Measurements from ENCODE around the gene VWA3A. TPM values are rescaled to one million over a fixed set of nuclear protein-coding genes. Genes with fewer than 3 reads are reported as not detected.
"Not testable (repeated sequence)": the region's sequence is repeated elsewhere in the genome, so short reads cannot be mapped to it uniquely, and the experiment has no call there.

The VWA3A gene, protein sequence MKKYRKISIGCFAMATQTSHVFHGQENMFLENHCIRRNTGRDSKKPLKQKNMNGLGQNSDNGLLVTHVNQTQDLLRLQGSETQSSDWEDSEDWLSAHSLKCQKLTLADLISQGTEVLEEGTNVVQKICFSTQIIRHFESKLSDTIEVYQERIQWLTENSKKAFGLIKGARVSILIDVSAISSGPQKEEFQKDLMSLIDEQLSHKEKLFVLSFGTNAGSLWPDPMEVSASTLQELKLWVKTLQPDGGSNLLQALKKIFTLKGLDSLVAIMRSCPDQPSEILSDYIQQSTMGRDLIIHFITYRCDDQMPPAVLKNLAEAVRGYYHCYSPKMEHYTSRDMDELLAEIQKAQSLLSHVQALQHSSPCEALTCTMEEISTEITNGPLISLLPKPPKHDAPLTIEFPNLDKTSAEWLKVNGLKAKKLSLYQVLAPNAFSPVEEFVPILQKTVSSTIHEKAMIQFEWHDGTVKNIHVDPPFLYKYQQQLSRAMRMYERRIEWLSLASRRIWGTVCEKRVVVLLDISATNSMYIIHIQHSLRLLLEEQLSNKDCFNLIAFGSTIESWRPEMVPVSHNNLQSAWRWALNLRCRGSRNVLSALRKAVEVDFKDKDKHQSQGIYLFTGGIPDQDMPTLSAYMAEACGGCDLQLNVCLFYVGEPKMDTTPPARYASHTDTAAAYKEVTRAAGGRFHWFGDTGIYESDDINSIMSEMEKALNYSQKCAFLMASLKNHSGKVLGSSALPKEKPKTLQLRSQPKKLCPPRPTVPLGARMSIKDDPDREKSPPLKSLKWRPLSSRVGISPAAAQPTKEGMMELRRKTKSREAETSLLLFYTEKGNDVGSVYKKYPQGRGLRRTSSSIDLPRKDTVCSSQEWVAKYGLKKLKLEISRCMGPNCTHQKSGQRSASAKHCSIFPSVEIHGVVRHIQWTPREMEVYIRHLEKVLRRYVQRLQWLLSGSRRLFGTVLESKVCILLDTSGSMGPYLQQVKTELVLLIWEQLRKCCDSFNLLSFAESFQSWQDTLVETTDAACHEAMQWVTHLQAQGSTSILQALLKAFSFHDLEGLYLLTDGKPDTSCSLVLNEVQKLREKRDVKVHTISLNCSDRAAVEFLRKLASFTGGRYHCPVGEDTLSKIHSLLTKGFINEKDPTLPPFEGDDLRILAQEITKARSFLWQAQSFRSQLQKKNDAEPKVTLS
- 0.10 TPM in 1 of 2 replicates, not detected in the other for total RNA-seq

DNA sequence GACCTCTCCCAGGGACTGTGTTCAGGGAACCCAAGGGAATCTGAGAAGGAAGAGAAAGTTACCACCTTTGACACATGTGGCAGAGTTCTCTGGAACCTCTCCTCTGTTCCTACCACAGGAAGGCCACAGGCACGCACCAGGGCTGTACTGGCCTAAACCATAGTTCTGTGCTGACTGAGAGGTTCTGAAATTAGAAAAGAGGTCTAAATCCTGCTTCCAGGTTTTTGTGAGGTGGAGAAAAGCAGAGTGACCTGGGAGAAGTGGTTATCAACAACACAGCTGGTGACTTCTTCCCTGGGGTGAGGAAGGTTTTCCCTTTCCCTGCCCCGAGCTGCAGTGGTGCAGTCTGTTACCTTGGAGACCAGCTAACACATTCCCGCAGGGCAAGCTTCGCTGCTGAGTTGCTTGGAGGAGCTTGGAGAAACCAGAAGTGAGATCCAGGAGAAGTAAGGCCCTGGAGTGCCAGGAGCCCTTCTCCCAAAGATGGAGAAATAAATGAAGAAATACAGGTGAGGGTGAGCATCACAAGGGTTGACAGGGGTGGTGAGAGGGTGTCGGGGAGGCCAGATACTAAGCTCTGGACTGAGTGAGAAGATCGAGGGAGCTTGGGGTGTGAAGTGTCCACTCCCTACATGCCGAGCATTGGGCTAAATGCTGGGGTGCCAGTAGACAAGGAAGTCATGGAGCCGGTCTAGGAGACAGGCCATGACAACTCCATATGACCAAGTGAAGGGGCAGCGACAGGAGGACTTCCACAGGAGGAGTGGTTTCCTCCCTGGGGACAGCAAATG, at the start of gene VWA3A:
TSS of gene VWA3A (plus strand) at position 399 of the 791 bp plus-strand sequence. CDS start at position 496, 97 bp downstream.
- peak; percentile 70 for DNase-seq (ENCODE audit: low read depth)

DNA sequence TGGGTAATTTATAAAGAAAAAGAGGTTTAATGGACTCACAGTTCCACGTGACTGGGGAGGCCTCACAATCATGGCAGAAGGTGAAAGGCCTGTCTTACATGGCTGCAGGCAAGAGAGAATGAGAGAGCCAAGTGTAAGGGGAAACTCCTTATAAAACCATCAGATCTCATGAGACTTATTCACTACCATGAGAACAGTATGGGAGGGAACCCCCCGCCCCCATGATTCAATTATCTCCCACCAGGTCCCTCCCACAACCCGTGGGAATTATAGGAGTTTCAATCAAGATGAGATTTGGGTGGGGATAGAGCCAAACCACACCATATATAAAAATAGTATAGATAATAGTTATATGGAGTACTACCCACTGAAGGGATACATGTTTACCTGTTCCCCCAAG, 48.5 kb upstream of the VWA3A start:
- not testable (repeated sequence) for DNase-seq (ENCODE audit: low read depth)

DNA sequence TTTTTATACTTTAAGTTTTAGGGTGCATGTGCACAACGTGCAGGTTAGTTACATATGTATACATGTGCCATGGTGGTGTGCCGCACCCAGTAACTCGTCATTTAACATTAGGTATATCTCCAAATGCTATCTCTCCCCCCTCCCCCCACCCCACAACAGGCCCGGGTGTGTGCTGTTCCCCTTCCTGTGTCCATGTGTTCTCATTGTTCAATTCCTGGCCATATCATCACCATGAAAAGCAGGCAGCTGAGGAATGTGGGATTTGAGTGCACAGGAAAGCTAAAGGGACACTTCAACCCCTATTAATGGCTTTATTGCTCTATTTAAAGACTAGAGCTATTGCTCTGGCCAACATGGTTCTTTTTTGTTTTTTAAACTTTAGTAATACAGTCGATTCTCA, 46.5 kb upstream of the VWA3A start:
- DNase-seq (ENCODE audit: low read depth), result not testable (repeated sequence)

DNA sequence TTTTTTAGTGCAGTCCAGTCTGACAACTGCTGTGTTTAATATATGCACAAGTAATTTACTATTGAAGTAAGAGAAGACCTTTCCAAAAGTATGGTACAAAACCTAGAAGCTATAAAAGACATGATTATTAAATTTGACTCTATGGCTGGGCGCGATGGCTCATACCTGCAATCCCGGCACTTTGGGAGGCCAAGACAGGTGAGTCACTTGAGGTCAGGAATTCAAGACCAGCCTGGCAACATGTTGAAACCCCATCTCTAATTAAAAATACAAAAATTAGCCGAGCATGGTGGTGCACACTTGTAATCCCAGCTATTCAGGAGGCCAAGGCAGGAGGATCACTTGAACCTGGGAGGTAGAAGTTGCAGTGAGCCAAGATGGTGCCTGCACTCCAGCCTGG, 41.4 kb upstream of the VWA3A start:
- DNase-seq (ENCODE audit: low read depth), result no peak

DNA sequence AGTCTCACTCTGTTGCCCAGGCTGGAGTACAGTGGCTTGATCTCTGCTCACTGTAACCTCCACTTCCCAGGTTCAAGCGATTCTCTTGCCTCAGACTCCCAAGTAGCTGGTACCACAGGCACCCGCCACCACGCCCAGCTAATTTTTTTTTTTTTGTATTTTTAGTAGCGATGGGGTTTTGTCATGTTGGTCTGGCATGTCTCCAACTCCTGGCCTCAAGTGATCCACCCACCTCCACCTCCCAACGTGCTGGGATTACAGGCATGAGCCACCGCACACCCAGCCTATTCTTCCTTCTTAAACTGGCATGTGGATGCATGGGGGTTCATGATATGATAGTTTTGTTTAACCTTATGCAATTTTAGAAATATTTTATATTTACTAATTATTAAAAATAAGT, 39.4 kb upstream of the VWA3A start:
- DNase-seq (ENCODE audit: low read depth), result no peak

DNA sequence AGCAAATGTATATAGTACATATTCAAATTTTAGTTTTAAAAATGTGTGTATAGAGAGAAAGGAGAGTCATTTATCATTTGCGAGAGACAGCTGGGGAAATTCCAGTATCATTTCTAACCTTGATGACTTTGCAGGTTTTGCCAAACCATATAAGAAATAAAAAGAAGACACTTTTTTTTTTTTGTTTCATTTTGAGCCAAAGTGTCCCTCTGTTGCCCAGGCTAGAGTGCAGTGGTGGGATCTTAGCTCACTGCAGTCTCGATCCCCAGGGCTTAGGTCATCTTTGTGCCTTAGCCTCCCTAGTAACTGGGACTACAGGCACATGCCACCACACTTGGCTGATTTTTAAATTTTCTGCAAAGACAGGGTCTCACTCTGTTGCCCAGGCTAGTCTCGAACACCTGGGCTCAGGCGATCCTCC, 38.4 kb upstream of the VWA3A start:
- DNase-seq (ENCODE audit: low read depth), result no peak

DNA sequence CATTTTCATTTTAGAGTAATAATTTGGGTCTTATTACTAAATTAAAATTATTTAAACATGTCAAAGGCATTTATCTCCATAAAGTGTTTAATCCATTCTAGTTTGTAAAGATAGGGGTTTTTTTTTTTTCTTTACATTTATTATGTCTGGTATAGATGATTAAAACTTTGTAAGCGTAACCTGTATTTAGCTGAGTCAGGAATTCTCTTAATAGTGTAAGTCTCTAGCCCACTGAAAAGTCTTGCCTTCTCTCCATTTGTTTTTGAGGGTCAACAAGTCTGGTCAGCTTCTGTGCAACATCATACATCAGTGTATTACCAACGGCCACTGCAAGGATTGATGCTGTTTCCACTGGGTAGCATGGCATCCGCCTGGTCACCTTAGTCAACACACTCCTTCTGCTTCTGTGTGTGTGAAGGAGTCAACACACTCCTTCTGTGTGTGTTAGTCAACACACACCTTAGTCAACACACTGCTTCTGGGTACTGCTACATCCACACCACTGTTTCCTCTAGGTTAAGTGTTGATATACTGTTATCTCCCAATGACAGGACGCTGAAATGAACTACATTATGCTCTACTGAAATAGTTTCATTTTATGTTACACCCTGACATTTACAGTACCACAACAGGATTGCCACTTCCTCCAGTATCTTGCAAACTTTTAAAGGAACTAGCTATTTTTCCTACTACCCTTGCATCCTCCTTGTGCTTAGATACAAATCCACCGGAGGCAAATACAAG, 37.3 kb upstream of the VWA3A start:
- no peak for DNase-seq (ENCODE audit: low read depth)

DNA sequence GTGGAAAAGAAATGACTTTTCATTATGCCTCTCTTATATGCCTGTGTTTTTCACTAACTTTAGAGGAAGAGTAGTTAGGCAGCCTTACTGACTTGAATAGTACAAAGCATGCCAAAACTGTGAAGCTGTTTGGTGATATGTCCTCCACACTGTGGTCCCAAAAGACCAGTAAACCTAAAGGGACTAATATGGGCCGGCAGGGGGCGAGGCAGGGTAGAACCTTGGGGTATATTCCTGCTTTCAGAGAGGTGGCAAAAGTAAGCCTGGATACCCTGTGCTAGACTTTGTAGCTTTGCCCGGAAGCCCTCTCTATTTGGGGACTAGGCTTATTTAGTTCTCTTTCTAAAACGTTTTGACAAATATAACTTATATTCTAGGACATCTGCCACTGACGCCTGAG, 36.5 kb upstream of the VWA3A start:
- DNase-seq (ENCODE audit: low read depth), result no peak

DNA sequence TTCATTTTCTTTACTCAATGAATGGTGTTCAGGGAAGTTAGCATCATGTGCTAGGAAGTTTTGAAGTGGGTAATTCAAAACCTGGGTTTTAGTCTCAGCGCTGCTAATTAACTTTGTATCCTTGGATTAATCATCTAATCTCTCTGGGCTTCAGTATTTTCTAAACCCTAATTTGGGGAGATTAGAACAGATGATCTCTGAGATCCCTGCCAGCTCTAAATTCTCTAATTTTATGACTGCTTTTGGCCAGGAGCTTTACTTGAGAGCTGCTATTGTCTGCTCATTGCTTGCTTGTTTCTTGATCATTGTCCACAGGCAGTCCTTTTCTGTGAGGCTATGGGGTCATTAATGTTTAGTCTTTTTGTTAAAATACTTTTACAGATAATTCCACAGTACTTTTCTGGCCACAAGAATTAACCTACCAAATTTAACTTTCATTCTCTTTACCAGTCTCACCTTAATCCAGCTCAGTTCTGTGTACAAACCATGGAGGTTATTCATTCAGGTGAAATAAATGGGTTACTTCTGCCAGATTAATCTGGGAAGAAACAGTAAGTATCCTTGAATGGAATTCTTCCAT, 28.4 kb upstream of the VWA3A start:
- DNase-seq (ENCODE audit: low read depth), result no peak

DNA sequence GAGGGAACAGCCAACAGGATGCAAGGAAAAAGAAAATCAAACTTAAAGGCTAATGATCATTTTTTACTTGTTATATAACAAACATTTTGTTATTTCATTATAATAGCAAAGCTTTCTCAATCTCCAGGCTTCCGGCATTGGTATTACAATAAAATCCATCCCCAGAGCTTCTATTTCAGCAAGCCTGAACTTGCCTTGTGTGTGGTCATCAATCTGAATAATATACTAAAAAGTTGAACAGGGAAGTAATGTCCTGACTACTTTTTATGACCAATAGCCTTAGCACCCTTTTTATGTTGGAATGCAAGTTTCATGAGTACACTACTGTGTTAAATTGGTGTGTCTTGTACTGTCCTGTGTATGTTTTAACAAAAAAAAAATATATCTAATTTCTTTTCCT, 27.1 kb upstream of the VWA3A start:
- DNase-seq (ENCODE audit: low read depth), result no peak

DNA sequence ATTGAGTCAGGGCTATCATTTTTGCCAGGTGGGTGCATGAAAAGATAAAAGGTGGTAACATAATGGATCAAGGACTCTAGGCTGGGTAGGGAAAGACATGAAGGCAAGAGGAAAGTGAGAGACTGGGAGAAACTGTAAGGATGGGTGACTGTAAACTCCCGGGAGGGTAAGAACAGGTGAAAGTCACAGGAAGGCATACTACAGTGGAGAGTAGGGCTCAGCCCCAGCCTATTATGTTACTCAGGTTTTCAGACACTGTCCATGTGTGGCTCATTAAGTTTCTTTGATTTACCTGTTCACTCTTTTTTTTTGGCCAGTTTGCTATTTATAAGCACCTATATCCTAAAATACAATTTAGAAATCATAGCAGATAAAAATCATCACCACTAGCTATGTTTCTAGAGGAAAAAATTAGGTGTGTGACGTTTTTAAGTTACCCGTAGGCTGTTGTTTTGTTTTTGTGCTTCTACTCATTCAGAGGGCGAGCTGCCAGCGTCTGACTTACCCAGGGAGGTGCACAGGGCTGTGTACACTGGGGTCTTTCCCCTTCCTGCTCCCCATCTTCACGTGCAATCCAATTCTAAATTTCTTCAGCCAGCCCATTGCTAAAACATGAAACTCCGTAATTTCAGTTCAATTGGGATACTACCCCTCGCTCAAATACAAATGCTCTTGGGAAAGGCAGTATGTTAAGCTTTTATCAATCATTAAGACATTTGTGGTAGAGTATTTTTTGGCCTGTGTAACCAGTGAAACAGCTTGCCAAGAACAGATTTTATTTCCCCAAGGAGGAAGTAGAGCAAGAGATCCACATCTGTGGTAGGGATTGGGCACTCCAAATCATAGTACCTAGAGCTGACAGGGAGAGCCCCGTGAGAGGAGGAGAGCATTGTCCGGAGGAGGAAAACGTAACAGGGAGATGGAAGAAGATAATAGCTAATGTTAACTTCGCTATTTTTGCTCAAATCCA, 21.7 kb upstream of the VWA3A start:
- peak; percentile 61 for DNase-seq (ENCODE audit: low read depth)

DNA sequence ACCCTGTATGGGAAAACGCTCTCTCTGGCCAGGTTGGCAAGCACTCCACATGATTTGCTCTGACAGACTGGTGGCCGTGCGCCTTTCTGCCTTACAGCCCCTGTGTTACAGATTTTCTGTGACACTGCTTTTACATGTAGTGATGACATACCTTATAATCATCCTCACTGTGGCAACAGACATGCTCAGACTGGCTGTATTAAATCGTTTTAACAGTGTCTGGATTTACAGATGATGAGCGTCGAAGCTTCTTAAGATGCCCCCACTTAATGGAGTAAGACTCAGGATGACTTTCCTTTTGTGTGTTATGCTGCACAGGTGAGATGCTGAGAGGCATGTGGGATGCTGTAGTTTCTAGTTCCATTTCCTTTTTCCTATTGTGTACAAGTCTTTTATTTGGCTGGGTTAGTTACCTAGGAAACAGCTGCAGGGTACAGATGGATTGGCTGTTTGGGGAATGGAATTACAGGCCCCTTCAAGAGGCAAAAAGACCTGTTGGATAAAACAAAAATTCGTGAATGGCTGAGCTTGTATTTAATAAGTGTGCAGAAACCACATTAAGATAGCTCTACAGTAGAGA, 20.9 kb upstream of the VWA3A start:
- DNase-seq (ENCODE audit: low read depth), result no peak

DNA sequence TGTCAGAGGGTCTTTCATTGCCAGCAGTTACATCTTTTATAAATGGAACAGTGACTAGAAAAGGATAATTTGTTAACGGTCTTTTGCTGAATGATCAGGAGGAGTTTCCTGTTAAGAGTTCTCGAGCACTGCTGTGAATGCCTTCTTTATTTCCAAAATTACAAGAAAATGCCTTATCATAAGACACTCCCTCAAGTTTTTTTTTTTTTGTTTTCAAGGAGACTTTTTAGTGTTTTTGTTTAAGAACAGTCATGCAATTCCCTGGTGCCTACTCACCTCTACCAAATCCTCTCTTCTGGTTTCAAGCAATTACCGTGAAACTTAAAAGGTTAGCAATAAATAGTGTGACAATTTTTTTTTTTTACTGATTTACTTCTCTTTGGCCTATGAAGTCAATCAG, 19.0 kb upstream of the VWA3A start:
- no peak for DNase-seq (ENCODE audit: low read depth)

DNA sequence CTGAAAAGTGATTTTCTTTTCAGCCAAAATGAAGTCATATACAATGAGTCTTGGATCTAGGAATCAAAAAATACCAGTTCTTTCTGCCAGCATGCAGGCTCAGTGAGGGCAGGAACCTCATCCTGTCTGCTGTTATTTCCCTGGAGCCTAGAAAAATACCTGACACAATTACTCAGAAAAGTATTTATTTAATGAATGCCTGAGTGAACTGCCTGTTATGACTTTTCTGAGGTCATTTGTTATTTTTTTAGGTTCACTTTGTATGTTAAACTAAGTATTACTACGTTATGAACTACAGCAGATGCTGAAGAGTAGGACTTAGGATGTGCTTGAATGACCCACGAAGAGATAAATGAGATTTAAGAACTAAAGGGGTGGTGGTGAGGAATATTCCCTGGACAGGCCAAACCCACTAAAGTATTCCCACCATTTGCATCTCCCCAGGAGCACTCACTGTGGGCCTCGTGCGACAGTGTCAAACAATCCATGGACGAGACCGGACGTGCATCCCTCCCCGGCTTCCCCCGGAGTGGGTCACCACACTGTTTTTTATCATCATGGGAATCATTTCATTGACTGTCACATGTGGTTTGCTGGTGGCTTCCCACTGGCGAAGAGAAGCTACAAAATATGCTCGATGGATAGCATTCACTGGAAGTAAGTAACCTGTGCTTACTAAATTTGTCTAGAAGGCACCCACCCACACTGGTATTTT, 17.1 kb upstream of the VWA3A start:
- DNase-seq (ENCODE audit: low read depth), result peak; percentile 37

DNA sequence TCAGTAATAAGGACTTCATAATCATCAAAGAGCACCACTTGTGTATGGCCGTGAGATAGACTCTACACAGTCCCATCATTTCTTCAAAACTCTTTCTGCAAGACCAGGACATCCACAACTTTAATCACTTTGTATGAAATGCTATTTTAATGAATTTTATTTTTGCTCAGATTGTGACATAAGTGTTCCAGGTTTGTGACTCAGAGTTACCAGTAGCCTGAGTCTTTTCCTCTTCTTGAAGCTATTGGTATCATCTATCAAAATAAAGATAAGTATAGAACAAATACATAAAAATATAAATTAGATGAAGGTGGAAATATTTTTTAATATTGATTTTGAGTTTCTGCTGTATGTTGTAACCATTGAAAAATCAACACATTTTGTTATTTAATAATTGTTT, 16.6 kb upstream of the VWA3A start:
- DNase-seq (ENCODE audit: low read depth), result no peak

DNA sequence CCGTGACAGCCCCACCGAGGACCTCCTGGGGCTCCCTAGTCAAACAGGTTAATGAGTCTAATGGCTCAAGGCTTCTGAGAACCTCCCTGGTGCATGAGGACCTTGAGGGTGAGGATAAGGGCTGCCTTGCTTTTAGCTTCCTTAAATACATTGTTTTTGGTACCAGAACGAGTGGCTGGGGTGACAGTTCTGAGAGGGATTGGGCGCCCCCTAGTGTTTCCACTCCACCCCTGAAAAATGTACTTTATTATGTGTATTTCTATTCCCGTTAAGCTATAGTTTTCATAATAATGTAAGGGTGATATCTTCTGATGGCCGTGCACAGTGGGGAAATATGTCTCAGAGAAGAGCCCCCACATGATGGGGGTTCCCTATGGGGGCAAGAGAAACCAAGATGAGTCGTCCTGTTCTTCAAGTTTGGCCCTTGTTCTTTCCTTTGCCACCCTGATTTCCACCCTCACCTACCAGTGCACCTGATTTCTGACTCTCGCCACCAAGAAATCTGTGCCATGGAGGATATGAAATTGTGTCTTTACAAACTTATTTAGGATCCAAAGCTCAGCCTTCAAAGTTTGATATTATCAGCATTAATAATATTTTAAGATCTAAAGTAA, 14.5 kb upstream of the VWA3A start:
- peak; percentile 26 for DNase-seq (ENCODE audit: low read depth)

DNA sequence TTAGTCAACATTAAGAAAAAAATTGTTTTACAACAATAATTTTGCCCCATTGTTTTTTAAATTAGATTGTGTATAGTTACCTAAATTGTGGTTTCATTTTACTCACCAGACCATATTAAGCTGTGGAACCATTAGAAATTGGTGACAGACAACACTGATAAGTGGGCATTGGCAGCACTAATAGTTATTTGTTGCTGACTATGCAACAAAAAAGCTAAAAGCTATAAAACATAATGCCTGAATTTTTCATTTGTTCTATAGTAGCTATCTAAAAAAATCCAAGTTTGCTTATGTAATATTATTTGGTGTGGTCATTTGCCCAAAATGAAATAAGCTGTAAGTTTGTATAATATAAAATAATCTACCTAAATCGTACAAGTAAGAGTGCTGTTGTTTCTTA, 13.7 kb upstream of the VWA3A start:
- DNase-seq (ENCODE audit: low read depth), result no peak

DNA sequence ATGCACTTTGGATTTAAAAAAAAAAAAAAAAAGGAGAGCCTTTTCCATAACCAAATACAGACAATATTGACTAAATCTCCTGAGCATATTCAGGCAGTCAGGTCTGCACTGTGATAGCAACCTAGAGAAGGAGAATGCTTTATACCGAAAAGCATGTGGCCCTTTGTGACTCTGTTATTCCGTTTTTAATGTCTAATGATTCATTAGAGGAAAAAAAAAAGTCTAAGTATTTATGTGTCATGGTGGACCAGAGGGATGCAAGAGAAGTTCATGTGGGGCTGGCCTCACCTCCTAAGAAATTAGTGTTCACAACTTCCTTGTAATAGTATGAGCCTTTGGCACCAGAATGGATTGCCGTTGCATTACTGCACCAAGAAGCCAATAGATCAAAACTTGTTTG, 11.3 kb upstream of the VWA3A start:
- DNase-seq (ENCODE audit: low read depth), result no peak
